GM19372 (cell line): Measurements from ENCODE around the gene NKX2-4.
"Not testable (repeated sequence)": the region's sequence is repeated elsewhere in the genome, so short reads cannot be mapped to it uniquely, and the experiment has no call there.

ENCODE experiments used
- ATAC-seq: cut with Tn5 transposase; IDR thresholded peaks from one replicate; pipeline ENCODE4 v1.9.1; 2021; ENCODE audit warnings: mild to moderate bottlenecking, low read depth, moderate library complexity; ENCODE audit not compliant: unreplicated experiment

NKX2-4 gene

GRCh38 chr20:21394551-21394950 lies 2.8 kb downstream of the NKX2-4 start:
- ATAC-seq, result no peak

- ATAC-seq, result no peak
These were observed 3.4 kb downstream of the NKX2-4 start for GRCh38 chr20:21393816-21394519.

DNA sequence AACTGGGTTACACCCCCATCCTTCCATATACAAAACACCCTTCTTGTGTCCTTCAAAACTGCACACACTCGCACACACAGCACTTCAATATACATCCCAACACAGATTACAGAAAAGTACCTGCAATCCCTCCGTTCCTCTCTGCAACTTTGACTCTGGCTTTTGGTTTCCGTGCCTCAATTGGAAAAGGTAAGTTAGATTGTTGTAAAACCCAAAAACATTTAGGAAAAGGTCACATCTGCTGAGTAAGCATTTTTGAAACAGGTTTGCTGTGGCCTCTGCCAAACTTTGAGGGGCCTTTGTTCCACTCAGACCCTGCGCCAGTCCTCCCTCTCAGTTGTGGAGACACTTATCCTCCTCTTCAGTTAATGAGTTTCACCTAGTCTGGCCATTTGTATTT lies 4.2 kb downstream of the NKX2-4 start:
- ATAC-seq, result no peak

DNA sequence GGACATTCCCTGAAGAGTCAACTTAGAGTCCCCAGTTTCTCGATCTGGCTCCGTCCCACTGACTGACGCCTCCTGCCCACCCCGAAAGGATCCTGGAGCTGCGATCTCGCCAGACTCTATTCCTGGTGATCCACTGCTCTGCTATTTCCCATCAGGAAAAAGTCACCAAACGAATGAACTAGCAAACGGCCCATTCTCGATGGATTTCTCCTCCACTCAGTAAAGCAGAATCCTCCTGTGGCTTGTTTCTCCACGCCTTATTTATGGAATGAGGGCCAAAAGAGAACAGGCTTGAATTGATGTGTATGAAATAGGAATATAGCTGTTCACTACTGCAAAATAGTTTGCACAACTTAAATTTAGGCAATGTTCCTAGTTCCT lies 5.4 kb downstream of the NKX2-4 start:
- no peak for ATAC-seq

DNA sequence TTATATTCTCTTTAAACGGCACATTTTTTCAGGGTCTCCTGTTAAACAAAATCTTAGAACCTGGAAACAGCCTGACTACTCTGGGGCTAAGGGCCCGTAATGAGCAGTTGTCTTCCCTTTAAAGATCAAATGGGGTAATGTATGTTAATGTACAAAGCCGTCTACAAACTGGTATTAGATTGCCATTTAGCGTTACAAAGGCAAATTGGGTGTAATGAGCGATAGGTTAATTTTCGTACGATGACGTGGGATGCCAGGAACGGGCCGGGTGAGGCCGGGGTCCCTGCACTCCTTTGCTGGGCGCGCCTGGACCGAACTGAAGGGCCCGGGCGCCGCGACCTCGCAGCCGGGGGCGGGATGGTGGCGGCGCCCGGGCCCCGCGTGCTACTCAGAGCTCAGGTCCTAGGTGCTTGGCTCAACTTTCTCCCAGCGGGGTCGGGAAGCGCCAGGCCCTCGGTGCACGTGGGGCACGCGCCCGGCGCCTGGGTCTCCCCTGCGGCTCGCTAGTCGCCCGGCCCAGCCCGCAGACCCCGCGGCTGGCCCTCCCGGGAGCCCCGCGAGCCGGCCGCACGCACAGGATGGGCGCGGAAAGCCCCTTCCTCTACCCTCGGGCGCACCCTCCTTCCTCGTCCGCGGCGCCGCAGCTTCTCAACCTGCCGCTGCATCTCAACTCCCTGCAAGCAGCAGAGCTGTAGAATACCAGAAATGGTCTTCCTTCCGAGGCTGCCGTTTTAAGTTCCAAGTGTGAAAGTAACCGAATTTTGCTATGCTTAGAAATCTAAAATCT lies 5.9 kb downstream of the NKX2-4 start:
- no peak for ATAC-seq

GRCh38 chr20:21390768-21391167 lies 6.6 kb downstream of the NKX2-4 start:
- ATAC-seq, result no peak

- ATAC-seq, result no peak
These were observed 8.0 kb downstream of the NKX2-4 start for GRCh38 chr20:21389368-21389767.

DNA sequence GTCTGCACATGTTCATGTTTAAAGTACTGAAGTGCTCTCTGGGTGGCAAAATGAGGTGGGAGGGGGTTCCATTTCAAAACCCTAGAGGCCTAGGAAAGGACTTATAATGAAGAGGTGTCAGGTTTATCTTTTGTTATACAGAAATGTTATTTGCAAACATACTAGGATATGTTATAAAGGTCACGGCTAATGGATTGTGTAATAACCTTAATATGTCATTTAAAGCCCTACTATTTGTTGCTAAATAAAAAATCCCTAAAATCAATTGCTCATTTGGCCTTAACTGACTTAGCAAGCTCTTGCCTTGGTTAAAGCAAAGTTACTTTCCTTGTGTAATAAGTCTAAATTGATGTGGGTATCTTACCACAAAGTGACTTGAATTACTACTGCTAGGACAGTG lies 8.8 kb downstream of the NKX2-4 start:
- no peak for ATAC-seq

DNA sequence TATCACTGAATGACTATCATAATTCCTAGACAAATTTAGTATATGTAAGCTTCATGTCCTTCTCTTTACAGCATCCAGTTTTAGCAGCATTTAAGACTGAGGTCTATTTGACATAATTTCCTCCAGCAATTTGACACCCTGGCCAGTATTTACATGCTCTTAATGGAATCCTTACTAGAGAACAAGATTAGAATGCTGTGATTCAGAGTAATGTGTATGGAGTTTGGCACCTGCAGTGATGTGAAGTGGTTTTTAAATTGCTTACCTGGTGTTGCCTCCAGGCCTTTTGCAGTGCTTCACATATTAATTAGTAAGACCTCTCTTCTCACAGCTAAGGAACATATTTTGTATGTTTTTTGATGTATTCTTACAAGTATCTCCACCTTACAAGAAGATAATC lies 9.8 kb downstream of the NKX2-4 start:
- ATAC-seq, result no peak

GRCh38 chr20:21386111-21386510 lies 11.2 kb downstream of the NKX2-4 start:
- ATAC-seq, result no peak

DNA sequence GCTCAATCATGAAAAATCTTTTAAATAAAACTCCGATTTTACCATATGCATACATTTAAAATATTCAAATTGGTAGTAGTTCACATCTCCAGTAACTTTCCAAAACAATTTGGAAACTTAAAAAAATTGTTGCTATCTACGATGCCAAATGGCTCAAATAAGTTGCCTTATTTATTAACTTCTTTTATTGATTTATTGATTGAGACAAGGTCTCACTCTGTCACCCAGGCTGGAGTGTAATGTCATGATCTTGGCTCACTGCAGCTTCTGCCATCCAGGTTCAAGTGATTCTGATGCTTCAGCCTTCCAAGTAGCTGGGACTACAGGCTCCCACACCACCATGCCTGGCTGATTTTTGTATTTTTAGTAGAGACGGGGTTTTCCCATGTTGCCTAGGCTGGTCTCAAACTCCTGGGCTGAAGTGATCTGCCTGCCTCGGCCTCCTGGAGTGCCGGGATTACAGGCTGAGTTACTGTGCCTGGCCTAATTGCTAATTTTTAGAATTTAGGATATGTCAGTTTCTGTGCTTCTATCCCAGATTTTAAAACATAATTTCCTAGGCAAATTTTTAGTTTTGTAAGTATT lies 12.9 kb downstream of the NKX2-4 start:
- no peak for ATAC-seq

GRCh38 chr20:21381619-21382018 lies 15.7 kb downstream of the NKX2-4 start:
- ATAC-seq, result no peak

DNA sequence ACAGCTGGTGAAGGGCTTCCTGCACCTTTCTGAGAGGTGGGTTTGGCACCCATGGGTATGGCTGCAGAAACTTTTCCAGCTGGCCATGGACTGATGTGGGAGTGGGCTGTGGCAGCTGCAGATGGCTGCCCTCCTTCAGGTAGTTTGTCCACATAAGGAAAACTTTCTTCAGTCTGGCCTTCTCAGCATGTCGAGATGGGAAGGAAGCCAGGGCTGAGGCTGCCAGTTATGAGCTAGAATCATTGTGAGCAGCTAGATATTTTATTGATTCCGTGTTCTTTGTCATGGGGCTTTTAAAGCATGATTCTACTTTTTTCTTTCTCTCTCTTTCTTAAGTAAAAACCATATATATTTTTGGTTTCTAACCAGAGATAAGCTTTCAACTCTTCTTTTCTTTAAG lies 16.6 kb downstream of the NKX2-4 start:
- ATAC-seq, result no peak

DNA sequence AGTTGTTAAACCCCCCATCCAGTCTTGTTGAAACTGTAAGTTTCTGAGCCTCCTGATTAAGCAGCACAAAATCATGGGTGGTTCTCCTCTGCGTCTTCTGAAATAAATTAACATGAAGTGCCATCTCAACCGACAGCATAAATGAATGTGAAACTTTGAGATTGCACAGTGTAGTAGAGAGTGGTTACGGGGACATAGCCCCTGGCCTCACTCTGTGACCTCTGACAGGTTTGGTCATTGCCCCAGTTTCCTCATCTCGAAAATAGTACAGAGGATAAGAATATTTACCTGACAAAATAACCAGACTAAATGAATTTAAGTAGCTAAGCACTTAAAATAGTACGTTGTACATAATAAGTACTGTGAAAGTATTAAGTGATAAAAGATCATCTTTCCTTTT lies 19.1 kb downstream of the NKX2-4 start:
- ATAC-seq, result no peak

- no peak for ATAC-seq
These were observed 19.6 kb downstream of the NKX2-4 start for GRCh38 chr20:21377701-21378100.

GRCh38 chr20:21376626-21377025 lies 20.7 kb downstream of the NKX2-4 start:
- ATAC-seq, result no peak

- ATAC-seq, result no peak
These were observed 23.9 kb downstream of the NKX2-4 start for GRCh38 chr20:21373436-21373835.

GRCh38 chr20:21372016-21372415 lies 25.3 kb downstream of the NKX2-4 start:
- no peak for ATAC-seq

GRCh38 chr20:21371193-21371592 lies 26.1 kb downstream of the NKX2-4 start:
- ATAC-seq, result no peak

DNA sequence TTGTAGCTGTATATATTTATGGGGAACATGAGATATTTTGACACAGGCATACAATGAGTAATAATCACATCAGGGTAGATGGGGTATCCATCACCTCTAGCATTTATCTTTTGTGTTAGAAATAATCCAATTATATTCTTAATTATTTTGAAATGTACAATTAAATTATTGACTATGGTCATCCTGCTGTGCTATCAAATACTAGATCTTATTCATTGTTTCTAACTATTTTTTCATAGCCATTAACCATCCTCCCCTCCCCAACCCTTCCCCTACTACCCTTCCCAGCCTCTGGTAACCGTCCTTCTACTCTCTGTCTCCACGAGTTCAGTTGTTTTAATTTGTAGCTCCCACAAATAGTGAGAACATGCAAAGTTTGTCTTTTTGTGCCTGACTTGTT lies 28.5 kb downstream of the NKX2-4 start:
- no peak for ATAC-seq

DNA sequence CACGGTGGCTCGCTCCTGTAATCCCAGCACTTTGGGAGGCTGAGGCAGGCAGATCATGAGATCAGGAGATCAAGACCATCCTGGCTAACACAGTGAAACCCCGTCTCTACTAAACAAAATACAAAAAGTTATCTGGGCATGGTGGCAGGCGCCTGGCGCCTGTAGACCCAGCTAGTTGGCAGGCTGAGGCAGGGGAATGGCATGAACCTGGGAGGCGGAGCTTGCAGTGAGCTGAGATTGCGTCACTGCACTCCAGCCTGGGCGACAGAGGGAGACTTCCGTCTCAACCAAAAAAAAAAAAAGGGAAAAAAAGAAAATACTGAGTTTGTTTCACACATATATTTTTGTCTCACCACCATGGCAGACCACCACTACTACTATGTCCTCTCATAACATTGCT lies 31.1 kb downstream of the NKX2-4 start:
- ATAC-seq, result not testable (repeated sequence)

DNA sequence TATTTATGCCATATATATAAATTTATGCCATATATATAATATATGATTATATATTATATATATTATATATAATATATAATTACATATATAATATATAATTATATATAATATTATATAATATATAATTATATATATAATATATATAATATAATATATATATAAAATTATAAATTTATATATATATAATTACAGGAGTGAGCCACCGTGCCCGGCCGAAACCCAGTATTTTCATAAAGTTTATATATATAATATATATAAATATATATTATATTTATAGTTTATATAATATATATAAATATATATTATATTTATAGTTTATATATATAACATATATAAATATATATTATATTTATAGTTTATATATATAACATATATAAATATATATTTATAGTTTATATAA lies 31.6 kb downstream of the NKX2-4 start:
- ATAC-seq, result no peak
